Measurements from ENCODE around the gene TICRR. TPM values are rescaled to one million over a fixed set of nuclear protein-coding genes. Genes with fewer than 3 reads are reported as not detected.

TICRR gene
- total and polyA plus RNA-seq, 9 donors: 0.08 to 0.32 (median 0.25) TPM

DNA sequence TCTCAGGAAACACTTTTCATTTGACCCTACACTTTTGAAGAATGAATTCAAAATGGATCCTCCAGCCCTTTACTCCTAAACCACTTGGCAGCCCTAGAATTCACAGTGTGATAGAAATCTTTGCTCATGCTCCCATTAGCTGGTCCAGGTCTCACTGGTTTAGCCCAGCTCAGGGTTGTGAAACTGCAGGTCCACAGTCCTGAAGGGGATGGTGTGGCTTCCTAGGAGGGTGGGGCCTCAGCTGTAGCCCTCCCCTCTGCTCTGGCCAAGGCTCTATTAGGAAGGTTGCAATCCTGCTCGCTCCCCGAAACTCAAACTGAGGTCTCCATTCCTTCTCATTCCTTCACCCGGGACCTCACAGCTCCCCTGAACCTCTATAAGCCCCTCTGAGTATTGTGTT, 21.6 kb upstream of the TICRR start:
- no peak overlapping the region for H3K27ac ChIP-seq
- H3K9me3 ChIP-seq: no peaks in the 10 kb centered on the region
- 87 to 95% (median 91%) methylated on average over 3 of the region's 3 CpGs for WGBS, 3 donors
- intact Hi-C loops (cut with DNase I): no loop called here
- H3K4me3 ChIP-seq: no peak overlapping the region
- TF ChIP-seq, protein P1, sequence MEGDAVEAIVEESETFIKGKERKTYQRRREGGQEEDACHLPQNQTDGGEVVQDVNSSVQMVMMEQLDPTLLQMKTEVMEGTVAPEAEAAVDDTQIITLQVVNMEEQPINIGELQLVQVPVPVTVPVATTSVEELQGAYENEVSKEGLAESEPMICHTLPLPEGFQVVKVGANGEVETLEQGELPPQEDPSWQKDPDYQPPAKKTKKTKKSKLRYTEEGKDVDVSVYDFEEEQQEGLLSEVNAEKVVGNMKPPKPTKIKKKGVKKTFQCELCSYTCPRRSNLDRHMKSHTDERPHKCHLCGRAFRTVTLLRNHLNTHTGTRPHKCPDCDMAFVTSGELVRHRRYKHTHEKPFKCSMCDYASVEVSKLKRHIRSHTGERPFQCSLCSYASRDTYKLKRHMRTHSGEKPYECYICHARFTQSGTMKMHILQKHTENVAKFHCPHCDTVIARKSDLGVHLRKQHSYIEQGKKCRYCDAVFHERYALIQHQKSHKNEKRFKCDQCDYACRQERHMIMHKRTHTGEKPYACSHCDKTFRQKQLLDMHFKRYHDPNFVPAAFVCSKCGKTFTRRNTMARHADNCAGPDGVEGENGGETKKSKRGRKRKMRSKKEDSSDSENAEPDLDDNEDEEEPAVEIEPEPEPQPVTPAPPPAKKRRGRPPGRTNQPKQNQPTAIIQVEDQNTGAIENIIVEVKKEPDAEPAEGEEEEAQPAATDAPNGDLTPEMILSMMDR (IDR thresholded peaks at IDR 0.05): no peak
- TF ChIP-seq EP300 (IDR thresholded peaks at IDR 0.05) (no peak), POLR2A (IDR thresholded peaks at IDR 0.05) (no peak)
- H3K36me3 ChIP-seq: no peaks in the 10 kb centered on the region
- DNase-seq: no peak
- no peaks in the 10 kb centered on the region for H3K27me3 ChIP-seq
- no peaks in the 10 kb centered on the region for H3K4me1 ChIP-seq (ENCODE audit: insufficient read depth)

DNA sequence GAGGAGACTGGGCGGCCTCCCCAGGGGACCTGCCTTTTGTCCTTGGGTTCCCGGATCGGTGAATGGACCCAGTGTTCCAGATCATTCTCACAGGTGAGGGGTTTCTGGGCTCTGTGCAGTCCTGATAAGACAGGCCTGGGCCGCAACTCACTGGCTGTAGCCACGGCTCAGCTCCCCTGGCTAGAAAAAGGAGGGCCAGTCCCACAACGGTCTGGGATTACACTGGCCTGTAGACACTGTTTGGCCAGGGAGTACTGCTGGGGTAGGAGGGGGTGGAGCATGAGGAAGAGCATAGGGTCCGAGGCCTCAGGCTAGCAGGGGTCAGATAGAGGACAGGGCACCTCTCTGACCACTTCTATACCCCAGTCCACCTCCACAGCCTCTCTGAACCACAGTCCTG, 21.0 kb upstream of the TICRR start:
- Histone ChIP-seq H3K4me3 (no peak overlapping the region), H3K36me3 (no peaks in the 10 kb centered on the region), H3K9me3 (no peaks in the 10 kb centered on the region), H3K4me1 (ENCODE audit: insufficient read depth) (no peaks in the 10 kb centered on the region), H3K27me3 (no peaks in the 10 kb centered on the region), H3K27ac (no peak overlapping the region)
- WGBS, 3 donors: 52 to 58% (median 54%) methylated on average over 7 of the region's 7 CpGs
- DNase-seq: no peak
- intact Hi-C loops (cut with DNase I): no loop called here
- TF ChIP-seq EP300 (IDR thresholded peaks at IDR 0.05) (no peak), POLR2A (IDR thresholded peaks at IDR 0.05) (no peak)
- TF ChIP-seq, protein P1 (IDR thresholded peaks at IDR 0.05): no peak

DNA sequence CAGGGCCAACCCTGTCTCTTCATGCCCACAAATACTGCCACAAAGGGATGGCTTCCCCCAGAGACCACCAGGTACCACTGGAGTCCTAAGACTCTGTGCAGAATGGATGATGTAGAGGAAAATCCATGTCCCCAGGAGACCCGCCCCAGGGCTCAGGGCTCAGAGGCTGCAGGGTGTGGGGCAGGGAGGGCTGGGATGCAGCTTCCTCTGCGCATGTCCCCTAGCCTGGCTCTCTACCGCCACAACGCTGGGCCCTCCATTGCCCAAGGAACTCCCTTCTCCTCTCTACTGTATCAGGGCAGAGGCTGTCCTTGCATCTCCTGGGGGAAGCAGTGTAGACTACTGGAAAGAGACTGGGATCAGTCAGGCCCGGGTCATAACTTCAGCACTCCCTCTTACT, 19.5 kb upstream of the TICRR start:
- no peak for DNase-seq
- WGBS, 3 donors: 66 to 74% (median 68%) methylated on average over 5 of the region's 5 CpGs
- Histone ChIP-seq H3K27ac (no peak overlapping the region), H3K4me1 (ENCODE audit: insufficient read depth) (no peaks in the 10 kb centered on the region), H3K27me3 (no peaks in the 10 kb centered on the region), H3K36me3 (no peaks in the 10 kb centered on the region), H3K4me3 (no peak overlapping the region), H3K9me3 (no peaks in the 10 kb centered on the region)
- intact Hi-C loops (cut with DNase I): no loop called here
- TF ChIP-seq POLR2A (IDR thresholded peaks at IDR 0.05) (no peak), EP300 (IDR thresholded peaks at IDR 0.05) (no peak)

DNA sequence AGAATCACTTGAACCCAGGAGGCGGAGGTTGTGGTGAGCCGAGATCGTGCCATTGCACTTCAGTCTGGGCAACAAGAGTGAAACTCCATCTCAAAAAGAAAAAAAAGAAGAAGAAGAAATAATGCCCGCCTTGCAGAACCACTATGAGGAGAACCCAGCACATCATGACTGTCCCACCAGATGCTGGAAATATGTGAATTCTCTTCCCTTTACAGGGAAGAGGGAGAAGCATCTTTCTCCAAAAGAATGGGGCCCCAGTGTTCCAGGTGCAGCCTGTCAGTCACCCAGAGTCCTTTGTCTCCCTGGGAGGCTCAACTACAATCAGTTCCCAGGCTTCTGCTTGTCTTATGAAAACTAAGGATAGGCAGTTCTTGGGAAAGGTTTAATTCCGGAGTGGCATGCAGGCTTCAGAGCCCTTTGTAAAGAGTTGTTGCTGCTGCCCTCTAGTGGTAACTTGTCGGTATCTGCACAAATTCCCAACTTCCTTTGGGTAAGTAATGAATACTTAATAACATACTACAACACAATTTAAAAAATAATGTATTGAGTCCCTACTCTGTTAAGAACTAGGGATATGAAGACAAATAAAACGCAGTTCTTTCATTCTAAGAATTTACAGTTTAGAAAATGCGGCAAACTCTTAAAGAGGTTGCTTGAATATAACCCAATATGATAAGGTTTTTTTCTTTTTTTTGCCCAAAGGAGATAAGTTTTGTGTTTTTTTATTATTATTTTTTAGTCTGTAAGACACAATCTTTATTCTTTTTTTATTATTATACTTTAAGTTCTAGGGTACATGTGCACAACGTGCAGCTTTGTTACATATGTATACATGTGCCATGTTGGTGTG, 18.6 kb upstream of the TICRR start:
- Histone ChIP-seq H3K9me3 (no peaks in the 10 kb centered on the region), H3K4me3 (no peak overlapping the region), H3K4me1 (ENCODE audit: insufficient read depth) (no peaks in the 10 kb centered on the region), H3K27me3 (no peaks in the 10 kb centered on the region), H3K36me3 (no peaks in the 10 kb centered on the region), H3K27ac (no peak overlapping the region)
- WGBS, 3 donors: 43 to 50% (median 47%) methylated on average over 9 of the region's 9 CpGs
- TF ChIP-seq POLR2A (IDR thresholded peaks at IDR 0.05) (no peak), EP300 (IDR thresholded peaks at IDR 0.05) (no peak)
- TF ChIP-seq, protein P1 (IDR thresholded peaks at IDR 0.05): peak; percentile 39 to 49 (median 41)
- DNase-seq: peak in 4 of 5 donors; percentile 13 to 37 (median 24)
- intact Hi-C loops (cut with DNase I): no loop called here

DNA sequence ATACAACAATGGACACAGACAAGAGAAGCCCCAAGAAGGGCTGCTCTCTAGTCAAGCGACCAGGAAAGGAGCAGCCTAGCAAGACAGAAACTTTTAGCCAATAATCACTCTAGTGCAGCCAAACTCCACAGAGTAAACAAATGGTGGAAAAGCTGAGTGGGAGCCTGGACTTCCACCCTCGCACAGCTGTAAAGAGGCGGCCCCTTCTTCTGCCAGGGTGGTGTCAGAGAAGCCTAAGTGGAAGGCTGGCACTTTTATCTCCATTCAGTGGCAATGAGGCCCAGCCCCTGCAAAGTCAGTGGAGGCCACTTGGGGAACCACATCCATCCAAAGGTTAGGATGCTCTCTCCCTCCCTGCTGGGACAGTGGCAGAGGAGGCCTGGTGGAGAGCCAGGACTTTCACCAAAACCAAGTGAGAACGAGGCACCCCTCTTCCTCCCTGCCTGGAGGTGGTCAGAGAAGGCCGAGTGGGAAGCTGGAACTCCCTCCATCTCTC, 15.5 kb upstream of the TICRR start:
- no peaks in the 10 kb centered on the region for H3K36me3 ChIP-seq
- H3K4me1 ChIP-seq (ENCODE audit: insufficient read depth): no peaks in the 10 kb centered on the region
- H3K9me3 ChIP-seq: no peaks in the 10 kb centered on the region
- no peak overlapping the region for H3K4me3 ChIP-seq
- H3K27me3 ChIP-seq: no peaks in the 10 kb centered on the region
- DNase-seq: no peak
- WGBS, 3 donors: 39 to 51% (median 42%) methylated on average over 5 of the region's 5 CpGs
- intact Hi-C loops (cut with DNase I): no loop called here
- TF ChIP-seq EP300 (IDR thresholded peaks at IDR 0.05) (no peak), POLR2A (IDR thresholded peaks at IDR 0.05) (no peak)
- TF ChIP-seq, protein P1 (IDR thresholded peaks at IDR 0.05): no peak
- H3K27ac ChIP-seq: no peak overlapping the region

Measured in ovary (tissue), 9 donors.